Measurements from ENCODE around the gene B4GALT3. TPM values are rescaled to one million over a fixed set of nuclear protein-coding genes. Genes with fewer than 3 reads are reported as not detected.

Gene B4GALT3
- total and polyA plus RNA-seq, 2 of the 8 experiments (the other 6 are each of a cell fraction or from before 2014, with no cell fraction given) = 42.3 to 43.0 TPM

DNA sequence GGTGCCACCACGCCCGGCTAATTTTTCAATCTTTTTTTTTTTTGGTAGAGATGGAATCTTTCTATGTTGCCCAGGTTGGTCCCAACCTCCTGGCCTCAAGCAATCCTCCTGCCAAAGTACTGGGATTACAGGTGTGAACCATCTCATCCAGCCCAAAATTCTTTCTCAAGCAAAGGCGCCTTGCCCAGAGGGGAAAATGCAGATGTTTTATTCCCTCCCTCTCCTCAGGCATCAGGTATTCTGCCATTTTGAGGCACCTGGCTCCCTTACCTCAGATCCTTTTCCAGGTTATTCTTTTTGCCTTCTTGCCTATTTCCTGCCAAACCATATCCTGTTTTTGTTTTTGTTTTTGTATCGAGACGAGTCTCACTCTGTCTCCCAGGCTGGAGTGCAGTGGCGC is 11.1 kb upstream of the B4GALT3 start:
- CTCF ChIA-PET (ENCODE audit: partially characterized antibody) = interaction anchor here (0.6 to 6.1 kb wide), 3 partner anchors 10 to 1085 kb away, joined by 3 to 67 read pairs (median 4); partner anchors contain the start of gene NDUFS2
- no peak for FAIRE-seq
- TF ChIP-seq KDM1A (IDR thresholded peaks at IDR 0.05; ENCODE audit: borderline replicate concordance, low read length) (no peak), E2F6 (IDR thresholded peaks at IDR 0.05) (no peak), RNF2 (IDR thresholded peaks at IDR 0.05; ENCODE audit: borderline replicate concordance, low read depth, low read length, missing control alignments, poor library complexity, severe bottlenecking) (no peak), CTBP2 (IDR thresholded peaks at IDR 0.05; ENCODE audit: borderline replicate concordance, insufficient read depth, insufficient read length, low read length) (no peak), POLR2A (IDR thresholded peaks at IDR 0.05; ENCODE audit: control extremely low read depth in 1 of 2, low read depth in 2 of 2, low read length in 2 of 2) (no peak), SIN3A (conservative IDR thresholded peaks at IDR 0.05 in 1 of 2, IDR thresholded peaks at IDR 0.05 in 1 of 2; ENCODE audit: low read depth in 1 of 2, low read length in 2 of 2) (no peak), FOSL1 (IDR thresholded peaks at IDR 0.05; ENCODE audit: insufficient read depth, low read depth, low read length) (no peak), CBX5 (IDR thresholded peaks at IDR 0.05; ENCODE audit: low read depth, low read length) (no peak), SP2 (IDR thresholded peaks at IDR 0.05; ENCODE audit: low read length) (no peak), SIRT6 (IDR thresholded peaks at IDR 0.05; ENCODE audit: low read length) (no peak)

More for the DNA sequence above, 11.1 kb upstream of the B4GALT3 start:
- Histone ChIP-seq H3K18ac (ENCODE audit: extremely low read depth, low read length) (no peak overlapping the region), H2BK120ac (replicated peaks; ENCODE audit: low read depth, low read length) (no peak overlapping the region), H2BK12ac (ENCODE audit: low read depth, low read length) (no peak overlapping the region), H3K56ac (replicated peaks; ENCODE audit: insufficient read length, low read depth, low read length) (no peak overlapping the region), H2BK5ac (ENCODE audit: low read depth, low read length) (no peak overlapping the region), H3K36me3 (ENCODE audit: control insufficient read depth in 2 of 4, insufficient read depth in 4 of 4, low read length in 3 of 4) (peaks cover 4 to 12% (median 7%) of the 10 kb centered on the region in 4 experiments; a peak in 4 of 8 replicates), H3K14ac (ENCODE audit: insufficient read length) (no peak overlapping the region), H3K4ac (replicated peaks; ENCODE audit: insufficient read length, low read depth, low read length) (no peak overlapping the region), H4K8ac (ENCODE audit: extremely low read depth, insufficient read depth, low read length) (no peak overlapping the region), H3K9me3 (ENCODE audit: insufficient read depth in 2 of 2, low read depth in 1 of 2, low read length in 1 of 2) (no peaks in the 10 kb centered on the region), H2BK15ac (ENCODE audit: low read length) (no peak overlapping the region), H3K79me1 (ENCODE audit: low read depth, low read length) (no peaks in the 10 kb centered on the region), H4K91ac (replicated peaks; ENCODE audit: insufficient read length, low read length) (no peak overlapping the region), H3K27ac (ENCODE audit: low read depth, low read length) (no peak overlapping the region), H3K23ac (ENCODE audit: insufficient read length) (no peak overlapping the region), H2BK20ac (ENCODE audit: low read length) (no peak overlapping the region), H3K23me2 (ENCODE audit: low read depth, low read length) (no peaks in the 10 kb centered on the region; the same call in 1 of the 2 replicates), H2AFZ (ENCODE audit: low read length) (no peak overlapping the region), H2AK5ac (ENCODE audit: low read depth, low read length) (no peak overlapping the region), H3K79me2 (ENCODE audit: control insufficient read depth in 1 of 2, insufficient read depth in 2 of 2, low read length in 2 of 2) (no peaks in the 10 kb centered on the region), H3K9ac (replicated peaks in 1 of 4; ENCODE audit: extremely low read depth in 1 of 4, low read depth in 3 of 4, low read length in 3 of 4) (no peak overlapping the region), H3K4me1 (replicated peaks in 1 of 4; ENCODE audit: control insufficient read depth in 3 of 4, insufficient read depth in 4 of 4, low read length in 3 of 4) (no peaks in the 10 kb centered on the region; a peak in 2 of 7 replicates), H4K20me1 (replicated peaks in 1 of 2; ENCODE audit: control insufficient read depth in 1 of 2, insufficient read depth in 2 of 2, low read length in 2 of 2) (no peaks in the 10 kb centered on the region), H3K4me2 (ENCODE audit: insufficient read depth in 1 of 2, low read depth in 2 of 2, low read length in 2 of 2) (no peak overlapping the region), H3K4me3 (ENCODE audit: extremely low read depth in 1 of 4, insufficient read depth in 2 of 4, low read depth in 3 of 4, low read length in 4 of 4) (no peak overlapping the region), H4K5ac (ENCODE audit: insufficient read length, low read depth, low read length) (no peak overlapping the region), H3K27me3 (replicated peaks in 1 of 4; ENCODE audit: control insufficient read depth in 3 of 4, extremely low read depth in 1 of 4, insufficient read depth in 3 of 4, low read length in 3 of 4) (no peaks in the 10 kb centered on the region; a peak in 1 of 7 replicates)
- DNase-seq (ENCODE audit: low read depth in 1 of 2, low spot score in 2 of 2) = no peak
- POLR2A ChIA-PET (ENCODE audit: partially characterized antibody) = interaction anchor here (0.7 kb wide), 1 partner anchor 12 kb away, joined by 3 read pairs; no protein-coding TSS in a partner anchor
- WGBS, 2 experiments (ENCODE audit: extremely low coverage in 1 of 2, insufficient coverage in 1 of 2, insufficient read length in 1 of 2, insufficient replicate concordance in 2 of 2, low coverage in 1 of 2, low lambda C conversion rate in 2 of 2, missing lambda C conversion rate in 1 of 2) = 91% methylated on average over 6 of the region's 6 CpGs; no CpG with 5 or more reads in 1 of the 2 experiments

Data from H1 (cell line).